NCI-H187 treated with DMSO at 0.1 percent for 48 hours (cell line): ENCODE data around the gene TRAF3IP1.
"Not testable (repeated sequence)": the region's sequence is repeated elsewhere in the genome, so short reads cannot be mapped to it uniquely, and the experiment has no call there.

ENCODE experiments used
- DNase-seq: peaks from one replicate; lab custom pipeline; 2025; lab: John Stamatoyannopoulos, UW

Gene TRAF3IP1

DNA sequence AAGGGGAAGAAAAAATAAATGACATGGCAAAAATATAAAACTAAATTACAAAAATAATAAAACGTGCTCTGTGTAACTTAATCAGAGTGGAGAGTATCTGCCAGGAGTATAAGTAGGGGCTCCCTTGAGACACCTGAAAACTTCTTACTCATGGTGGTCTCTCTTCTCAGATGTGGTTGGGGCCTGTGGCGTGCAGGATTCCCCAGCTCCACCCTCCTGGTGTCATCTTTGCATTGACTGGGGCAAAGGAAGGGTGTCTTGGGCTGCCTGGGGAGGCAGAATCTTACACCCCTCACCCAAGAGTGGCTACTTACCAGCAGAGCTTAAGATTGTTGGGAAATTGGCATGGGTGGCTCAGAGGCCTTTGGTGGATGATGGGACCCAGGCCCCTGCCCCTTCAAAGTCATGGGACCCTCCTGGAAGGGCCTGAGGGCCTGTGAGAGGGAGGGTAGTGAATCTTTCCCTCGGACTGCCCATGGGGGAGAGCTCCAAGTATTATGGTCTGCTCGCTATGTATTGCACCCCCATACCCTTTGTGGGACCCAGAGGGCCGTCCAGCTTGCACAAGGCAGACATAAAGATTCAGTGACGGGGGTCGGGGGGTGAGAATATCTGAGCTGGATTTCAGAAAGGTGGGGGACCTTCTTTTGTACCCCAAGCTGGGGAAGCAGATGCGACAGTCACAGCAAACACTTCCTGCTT lies 6.9 kb upstream of the TRAF3IP1 start:
- DNase-seq: no peak

DNA sequence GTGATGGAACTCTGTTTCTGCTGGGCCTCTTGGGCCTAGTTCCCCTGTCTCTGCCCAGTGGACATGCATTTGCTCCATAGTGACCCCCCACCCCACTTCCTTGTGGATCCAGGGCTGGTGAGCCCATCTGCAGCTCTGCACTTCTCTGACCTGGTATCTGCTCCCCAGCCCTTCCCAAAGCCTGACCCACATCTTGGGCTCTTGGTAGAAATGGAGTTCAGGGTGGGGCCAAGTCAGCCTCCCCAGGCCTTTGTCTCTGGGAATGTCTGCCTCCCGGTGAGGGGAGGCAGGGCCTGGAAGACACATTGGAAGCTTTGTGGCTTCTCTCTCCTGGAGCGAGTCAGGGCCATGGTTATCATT lies 6.3 kb upstream of the TRAF3IP1 start:
- no peak for DNase-seq

DNA sequence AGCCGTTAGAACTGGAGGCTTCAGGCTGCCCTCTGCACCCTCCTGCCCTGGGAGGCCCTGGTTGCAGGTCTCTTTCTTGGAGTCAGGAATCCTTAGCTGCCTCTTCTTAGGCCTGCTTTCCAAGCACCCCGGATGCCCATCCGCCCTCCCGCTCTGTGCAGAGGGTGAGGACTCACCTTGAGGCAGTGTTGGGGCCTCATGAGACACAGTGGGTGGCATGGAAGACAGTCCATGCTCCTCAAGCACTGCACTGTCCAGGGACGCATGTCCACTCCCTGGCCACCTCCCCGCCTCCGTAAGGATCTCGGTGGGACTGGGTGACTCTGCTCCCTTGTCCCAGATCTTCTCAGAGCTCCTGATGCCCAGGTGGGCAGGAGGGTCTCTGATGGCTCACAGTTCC lies 5.7 kb upstream of the TRAF3IP1 start:
- DNase-seq: no peak

DNA sequence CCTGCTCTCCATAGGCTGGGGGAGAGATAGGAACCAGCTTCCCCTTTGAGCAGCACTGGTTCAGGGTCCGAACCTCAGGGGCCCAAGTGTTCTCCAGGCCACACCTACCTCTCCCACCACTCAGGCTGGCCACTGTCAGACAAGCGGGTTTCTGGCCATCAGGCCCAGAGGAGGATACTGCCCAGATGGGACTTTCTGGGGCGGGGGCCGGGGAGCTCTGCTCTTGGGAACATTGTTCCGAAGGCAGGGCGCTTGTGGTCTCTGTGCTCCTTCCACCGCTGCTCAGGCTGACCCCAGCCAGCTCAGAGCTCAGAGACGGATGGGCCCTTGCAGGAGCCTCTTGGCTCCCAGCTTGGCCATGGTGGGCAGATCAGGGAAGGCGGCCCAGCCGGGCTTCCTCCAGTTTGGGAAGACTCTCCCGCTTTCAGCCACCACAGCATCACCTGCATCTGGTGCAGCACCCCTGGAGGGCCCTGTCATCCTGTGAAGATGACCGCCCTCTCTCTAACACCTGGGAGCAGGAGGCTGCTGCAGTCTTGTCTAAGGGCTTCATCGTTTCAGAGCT lies 5.2 kb upstream of the TRAF3IP1 start:
- no peak for DNase-seq

DNA sequence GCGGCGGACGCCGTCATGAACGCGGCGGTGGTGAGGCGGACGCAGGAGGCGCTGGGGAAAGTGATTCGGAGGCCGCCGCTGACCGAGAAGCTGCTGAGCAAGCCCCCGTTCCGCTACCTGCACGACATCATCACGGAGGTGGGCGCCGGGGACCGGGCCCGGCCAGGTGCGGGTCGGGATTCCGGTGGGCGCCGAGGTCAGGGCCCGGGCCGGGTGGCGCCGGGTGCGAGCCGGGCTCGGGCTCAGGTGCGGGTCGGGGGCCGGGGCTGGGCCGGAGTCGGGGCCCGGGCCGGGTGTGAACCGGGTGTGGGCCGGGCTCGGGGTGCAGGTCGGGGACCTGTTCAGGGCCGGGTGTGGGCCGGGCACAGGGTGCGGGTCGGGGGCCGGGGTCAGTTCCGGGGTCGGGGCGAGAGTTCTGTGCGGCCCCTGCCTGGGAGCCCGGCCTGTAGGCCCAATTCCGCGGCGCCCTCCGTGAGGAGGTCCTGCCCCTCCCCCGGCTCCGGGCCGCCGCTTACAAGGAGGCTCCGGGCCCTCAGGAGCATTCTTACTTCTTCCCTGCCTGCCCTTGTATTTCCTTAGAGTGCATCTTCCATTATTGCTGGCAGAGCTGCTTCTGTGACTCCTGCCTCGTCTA lies 447 bp downstream of the TRAF3IP1 start:
- DNase-seq: no peak

DNA sequence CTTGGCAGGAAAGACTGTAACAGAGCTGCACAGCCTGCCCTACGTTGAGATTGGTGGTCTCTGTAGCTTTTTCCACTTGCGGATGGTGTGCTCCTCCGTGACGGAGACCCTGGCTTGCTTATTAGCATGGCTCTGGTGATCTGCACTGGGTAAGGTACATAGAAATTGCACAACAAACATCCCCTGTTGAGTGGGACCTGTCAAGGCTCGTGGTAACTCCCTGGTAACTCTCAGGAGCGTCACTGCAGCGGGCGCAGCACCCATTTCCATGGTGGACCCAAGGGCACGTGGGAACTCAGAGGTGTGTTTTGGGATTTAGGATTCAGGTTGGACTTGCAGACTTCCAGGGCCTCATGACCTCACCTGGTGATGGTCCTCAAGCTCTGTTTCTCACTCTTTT lies 1.1 kb downstream of the TRAF3IP1 start:
- DNase-seq: no peak

DNA sequence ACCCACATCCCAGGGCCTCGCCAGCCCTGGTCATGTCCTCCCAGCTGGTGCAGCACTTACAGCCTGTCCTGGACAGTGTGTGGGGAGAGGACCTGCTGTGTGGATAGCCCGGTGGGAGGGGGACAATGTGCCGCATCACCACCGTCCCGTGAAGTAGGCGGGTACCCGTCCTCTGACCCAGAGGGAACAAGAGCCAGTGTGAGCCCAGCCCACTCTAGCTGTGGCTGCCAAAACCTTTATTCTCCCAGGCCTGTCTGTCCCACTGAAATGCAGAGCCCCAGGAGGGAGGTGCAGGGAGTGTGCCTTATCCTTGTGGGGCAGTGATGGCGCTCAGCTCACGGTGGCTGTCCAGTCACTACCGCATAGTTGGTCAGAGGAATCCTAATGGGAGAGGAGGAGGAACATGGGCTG lies 1.7 kb downstream of the TRAF3IP1 start:
- DNase-seq: no peak

DNA sequence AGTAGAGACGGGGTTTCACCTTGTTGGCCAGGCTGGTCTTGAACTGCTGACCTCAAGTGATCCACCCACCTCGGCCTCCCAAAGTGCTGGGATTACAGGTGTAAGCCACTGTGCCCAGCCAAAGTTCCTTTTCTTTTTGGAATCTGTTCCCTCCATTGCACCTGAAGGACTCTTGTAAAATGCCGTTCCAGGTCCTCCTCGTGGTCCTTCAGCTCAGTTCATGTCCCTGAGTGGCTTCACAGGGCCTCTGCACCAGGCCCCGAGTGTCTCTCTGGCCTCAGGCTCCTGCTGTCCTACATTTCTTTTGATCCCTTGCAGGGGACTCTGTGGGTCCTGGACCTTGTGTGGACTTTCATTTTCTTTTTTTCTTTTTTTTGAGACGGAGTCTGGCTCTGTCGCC lies 3.9 kb downstream of the TRAF3IP1 start:
- DNase-seq: not testable (repeated sequence)

DNA sequence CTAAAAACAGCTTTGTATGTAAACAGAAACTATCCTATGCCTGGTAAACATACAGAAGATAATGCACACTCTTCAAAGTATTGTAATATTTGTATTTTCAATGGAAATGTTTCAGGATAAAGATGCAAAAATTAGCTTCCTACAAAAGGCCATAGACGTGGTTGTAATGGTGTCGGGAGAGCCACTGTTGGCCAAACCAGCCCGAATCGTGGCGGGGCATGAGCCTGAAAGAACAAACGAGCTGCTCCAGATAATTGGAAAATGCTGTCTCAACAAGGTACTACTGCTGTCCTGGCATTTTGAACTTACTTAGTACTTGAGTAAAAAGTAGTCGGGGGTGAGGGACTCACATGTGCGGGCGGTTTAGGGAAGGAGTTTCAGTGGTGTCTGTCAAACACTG lies 5.4 kb downstream of the TRAF3IP1 start:
- DNase-seq: no peak

DNA sequence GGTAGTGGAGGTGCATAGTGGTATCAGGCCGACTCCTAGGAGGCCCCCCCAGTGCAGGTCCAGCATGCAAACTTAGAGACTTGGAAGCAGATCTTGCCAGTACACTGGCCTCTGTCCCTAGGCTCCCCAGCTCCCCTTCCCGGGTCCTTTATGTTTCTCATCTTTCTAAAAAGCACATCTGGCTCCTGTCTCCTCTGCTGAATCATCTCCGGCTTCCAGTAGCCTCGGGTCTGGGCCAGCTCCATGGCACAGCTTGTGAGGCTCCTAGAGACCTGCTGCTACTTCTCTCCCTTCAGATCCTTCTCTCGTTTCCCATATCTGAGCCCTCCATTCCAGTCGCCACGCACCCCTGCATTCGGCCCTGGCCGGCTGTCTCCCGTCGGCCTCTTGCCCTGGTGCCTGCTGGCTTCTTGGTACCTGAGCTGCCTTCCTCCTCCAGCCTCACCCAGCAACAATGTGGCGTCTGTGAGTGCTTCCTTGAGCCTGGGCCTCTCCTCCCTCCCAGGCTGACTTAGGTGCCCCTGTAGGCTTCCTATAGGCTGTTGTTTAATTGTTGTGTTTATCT lies 6.6 kb downstream of the TRAF3IP1 start:
- no peak for DNase-seq

DNA sequence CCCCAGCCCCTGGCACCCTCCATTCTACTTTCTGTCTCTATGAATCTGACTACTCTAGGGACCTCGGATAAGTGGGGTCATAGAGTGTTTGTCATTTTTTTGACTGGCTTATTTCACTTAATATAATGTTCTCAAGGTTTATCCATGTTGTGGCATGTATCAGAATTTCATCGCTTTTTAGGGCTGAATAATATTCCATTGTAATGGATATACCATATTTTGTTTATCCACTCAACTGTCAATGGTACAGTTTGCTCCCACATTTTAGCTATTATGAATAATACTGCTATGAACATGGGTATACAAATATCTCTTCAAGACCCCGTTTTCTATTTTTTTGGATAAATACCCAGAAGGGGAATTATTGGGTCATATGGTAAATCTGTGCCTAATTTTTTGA lies 7.4 kb downstream of the TRAF3IP1 start:
- DNase-seq: no peak

DNA sequence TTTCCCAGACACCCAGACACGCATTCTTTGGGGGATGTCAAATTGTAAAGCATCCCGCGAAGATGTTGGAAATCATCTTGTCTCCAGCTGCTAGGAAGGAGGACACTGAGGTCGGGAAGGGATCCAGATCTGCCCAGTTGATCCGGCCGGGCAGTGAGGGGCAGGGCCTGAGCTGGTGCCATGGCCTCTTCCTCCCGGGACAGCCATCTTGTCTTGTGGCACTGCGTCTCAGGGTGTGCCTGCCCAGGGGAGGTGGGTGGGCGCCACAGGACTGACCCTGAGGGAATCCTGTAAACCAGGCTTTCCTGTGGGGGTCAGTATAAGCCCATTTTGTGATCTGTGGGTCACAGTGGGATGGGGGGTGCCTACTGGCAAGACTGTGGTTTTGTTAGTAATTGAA lies 10.1 kb downstream of the TRAF3IP1 start:
- DNase-seq: no peak

DNA sequence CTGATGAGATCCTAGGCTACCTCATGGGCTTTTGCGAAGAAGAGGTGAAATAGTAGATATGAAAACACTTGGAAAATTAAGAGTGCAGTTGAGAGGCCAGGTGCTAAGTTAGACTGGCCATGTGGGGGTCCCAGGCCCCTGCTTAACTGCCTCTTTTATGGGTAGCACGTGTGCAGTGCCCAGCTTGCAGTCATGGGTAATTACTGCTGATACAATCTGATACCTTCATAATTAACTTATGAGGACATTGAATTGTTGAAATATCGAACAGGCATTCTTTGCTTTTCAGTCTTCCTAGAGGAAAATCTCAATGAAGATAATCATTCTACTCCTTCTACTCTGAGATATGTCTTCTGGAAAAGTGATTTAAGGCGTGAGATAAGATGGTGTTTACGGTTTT lies 11.6 kb downstream of the TRAF3IP1 start:
- no peak for DNase-seq

DNA sequence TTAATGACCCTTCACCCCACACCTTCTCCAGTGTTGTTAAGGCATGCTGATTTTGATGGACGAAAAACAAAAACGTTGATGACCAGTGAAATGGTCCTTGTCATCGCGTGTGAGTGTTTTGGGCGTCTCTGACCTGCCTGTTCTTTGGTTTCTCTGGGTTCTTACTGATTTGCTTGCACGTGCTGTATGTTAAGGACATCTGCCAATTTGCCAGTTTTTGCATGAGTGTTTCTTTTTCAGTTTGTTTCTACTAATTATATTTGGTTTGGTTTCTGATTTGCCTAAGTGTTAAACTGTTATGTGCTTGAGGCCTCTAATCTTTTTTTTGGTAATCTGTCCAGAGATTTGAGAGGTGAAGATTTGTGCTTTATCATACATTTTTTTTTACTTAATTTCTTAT lies 14.6 kb downstream of the TRAF3IP1 start:
- no peak for DNase-seq

DNA sequence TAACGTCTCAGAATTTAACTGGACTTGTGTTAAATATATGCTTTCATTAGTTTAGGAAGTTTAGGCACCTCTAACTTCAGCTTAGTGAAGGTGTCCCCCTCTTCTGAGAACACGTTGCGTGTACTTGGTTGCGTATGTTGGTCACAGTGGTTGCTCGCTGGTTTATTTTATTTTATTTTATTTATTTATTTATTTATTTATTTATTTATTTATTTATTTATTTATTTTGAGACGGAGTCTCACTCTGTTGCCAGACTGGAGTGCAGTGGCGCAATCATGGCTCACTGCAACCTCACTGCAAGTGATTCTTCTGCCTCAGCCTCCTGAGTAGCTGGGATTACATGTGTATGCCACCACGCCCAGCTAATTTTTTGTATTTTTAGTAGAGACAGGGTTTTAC lies 15.3 kb downstream of the TRAF3IP1 start:
- not testable (repeated sequence) for DNase-seq

DNA sequence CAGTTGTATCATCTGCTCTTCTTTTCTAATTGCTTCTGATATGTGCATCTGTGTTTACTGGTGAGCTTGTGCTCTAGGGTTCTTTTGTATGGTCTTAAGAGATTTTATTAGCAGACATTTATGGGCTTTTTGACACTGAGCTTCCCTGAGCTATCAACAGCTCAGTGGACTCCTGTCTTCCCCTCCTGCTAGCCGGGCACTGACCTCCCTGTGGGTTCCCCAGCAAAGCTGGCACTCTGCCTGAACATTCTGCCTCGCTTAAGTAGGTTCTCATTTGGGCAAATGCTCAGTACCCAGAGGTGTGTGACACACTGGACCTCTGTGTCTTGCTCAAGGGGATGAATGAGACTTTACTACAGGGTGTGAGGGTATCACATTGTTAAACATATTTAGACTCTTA lies 15.8 kb downstream of the TRAF3IP1 start:
- no peak for DNase-seq

DNA sequence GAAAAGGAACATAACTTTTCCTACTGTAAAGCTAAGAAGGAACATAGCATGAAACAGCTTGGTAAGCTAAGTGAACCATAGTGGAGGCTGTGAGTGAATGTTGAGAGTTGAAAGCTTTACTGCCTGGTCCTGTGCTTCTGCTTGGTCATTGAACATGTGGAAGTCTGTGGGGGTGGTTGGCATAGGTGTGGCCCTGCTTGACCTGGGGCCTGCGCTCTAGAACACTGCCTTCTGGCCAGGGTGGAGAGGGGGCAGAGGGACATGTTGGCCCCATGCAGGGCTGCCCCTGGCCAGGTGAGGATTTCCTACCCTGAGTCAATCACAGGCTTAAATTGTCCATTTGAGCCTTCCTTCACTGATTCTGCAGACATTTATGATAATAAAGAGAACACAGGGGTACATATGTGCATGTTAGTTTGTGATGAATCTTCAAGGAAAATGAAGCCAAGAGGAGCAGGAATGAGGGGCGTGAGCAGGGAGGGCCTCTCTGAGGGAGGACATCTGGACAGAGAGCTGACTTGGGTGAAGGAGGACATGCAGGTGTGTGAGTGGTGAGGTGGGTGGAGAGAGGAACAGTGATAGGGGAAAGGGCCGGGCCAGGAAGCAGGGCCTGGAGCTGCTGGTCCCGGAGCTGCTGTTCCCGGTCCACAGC lies 16.6 kb downstream of the TRAF3IP1 start:
- DNase-seq: no peak

DNA sequence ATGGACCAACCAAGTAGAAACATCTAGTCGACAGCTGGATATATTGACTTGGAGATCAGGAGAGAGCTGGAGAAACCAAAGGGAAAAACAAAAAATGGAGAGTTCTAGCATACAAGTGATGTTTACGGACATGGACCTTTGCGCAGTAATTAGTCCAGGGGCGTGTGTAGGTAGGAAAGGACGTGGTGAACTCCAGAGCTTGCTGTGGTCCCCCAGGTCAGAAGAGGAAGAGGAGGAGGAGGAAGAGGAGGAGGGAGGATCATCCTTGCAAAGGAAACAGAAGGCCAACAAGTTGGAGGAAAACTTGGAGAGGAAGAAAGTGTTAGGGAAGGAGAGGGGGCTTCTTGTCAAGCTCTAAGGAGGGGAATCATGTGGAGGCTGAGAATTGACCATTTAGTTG lies 17.5 kb downstream of the TRAF3IP1 start:
- no peak for DNase-seq

DNA sequence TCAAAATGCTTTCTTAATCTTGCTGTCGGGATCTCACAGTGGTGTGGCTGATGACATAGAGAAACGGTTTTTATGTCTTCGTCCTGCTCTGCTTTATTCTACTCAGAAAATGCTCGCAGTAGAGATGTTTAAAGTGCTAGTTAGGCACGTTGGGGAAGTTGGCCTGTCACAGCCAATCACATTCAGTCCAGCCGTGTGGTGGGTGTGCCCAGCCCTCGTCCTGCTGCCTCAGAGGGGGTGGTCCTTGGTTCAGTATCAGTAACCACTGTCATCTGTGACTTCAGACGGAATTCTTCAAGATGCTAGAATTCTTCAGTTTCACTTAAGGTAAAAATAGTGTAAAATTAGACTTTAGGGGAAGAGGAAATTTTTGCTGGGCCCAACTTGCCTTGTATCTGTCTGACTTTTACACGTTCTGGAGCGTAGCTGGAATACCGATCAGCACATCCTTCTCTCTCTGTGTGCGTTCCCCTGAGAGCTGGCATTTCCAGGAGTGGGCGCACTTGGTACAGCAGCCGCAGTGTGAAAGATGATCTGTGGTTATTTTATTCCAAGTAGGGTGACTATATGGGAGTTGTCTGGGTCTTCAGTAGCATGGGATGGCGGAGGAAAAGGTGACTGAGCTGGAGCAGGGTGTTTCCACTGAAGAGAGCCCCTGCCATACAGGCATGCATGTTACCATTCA lies 18.5 kb downstream of the TRAF3IP1 start:
- DNase-seq: no peak

DNA sequence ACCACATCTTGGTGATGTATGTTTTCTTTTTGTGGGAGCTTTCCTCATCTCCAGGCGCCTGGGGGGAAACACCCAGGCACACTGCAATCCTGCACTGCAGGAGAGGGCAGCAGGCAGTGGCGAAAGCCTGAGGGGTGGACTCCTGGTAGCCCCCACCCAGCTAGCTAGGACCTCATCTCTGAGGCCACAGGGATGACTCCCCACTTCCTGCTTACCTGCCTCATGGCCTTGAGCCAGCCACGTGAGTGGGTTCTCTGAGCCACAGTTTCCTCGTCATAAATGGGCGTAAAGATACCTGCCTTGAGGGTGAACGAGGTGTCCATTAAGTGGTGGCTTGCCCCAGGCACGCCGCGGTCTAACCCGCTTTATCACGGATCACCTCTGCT lies 19.1 kb downstream of the TRAF3IP1 start:
- no peak for DNase-seq

DNA sequence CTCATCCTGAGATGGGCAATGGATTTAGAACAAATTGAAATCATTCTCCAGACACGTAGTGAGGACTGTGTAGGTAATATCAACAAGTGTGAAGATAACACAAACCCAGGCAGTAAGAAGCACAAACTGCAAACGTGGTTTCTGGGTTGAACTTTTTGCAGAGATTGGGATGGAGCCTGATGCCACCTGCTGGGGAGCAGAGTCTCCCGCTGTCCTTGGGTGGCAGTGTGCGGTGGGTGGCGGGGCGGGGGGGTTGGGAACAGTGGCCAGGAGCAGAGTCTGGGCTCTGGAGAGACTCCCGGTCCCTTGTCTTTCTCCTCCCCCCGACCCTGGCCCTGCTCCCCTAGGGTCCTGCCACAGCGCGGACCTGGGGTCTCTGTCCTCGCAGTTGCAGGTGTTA lies 19.5 kb downstream of the TRAF3IP1 start:
- no peak for DNase-seq

DNA sequence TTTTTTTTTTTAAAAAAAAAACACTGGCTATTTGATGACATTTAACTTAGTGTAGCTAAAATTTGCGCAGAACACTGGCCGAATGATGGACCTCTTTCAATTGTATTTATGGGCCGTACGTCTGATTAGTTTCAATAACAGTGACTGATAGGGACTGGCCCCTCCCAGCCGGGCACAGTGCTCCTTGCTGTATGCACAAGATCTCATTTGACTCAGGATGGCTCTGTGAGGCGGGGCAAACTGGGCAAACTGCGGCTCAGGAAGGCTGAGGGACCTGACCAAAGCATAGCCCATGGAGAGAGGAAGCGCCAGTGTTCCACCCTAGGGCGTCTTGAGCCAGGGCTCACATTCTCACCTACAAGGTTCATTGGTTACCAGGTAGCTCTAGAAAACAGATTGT lies 21.2 kb downstream of the TRAF3IP1 start:
- no peak for DNase-seq
